GM23338 (cell line): ENCODE data around the gene AFAP1L2. TPM values are rescaled to one million over a fixed set of nuclear protein-coding genes. Genes with fewer than 3 reads are reported as not detected.

Experiments used
- ATAC-seq: fragments of 200-7000 bp; cut with Tn5 transposase; 3 replicates; pipeline ENCODE4 v1.9.1; 2020
- DNase-seq: peaks from one replicate; pipeline ENCODE4 v3.0.0-alpha.2; 2015; ENCODE audit warnings: low spot score
- H2AFZ ChIP-seq: fragments of 200-600 bp; sonication (generic); 2 replicates; pipeline ENCODE4 v1.8.0; 2016; ENCODE audit warnings: antibody characterized with exemption, mild to moderate bottlenecking, moderate library complexity
- H3F3A ChIP-seq: fragments of 200-600 bp; sonication (generic); replicated peaks from 2 replicates; pipeline ENCODE4 v1.8.0; 2017; ENCODE audit warnings: antibody characterized with exemption, mixed run types, low read depth
- H3K27ac ChIP-seq: fragments of 200-600 bp; sonication (generic); 2 replicates; pipeline ENCODE4 v1.6.1; 2016; ENCODE audit warnings: low read depth
- H3K27me3 ChIP-seq: fragments of 200-600 bp; sonication (generic); 2 replicates; pipeline ENCODE4 v1.8.0; 2016; ENCODE audit warnings: mild to moderate bottlenecking, mixed run types, moderate library complexity; ENCODE audit not compliant: insufficient read depth
- H3K36me3 ChIP-seq: fragments of 200-600 bp; sonication (generic); 2 replicates; pipeline ENCODE4 v1.8.0; 2016; ENCODE audit warnings: mild to moderate bottlenecking; ENCODE audit not compliant: insufficient read depth
- H3K4me1 ChIP-seq: fragments of 200-600 bp; sonication (generic); 2 replicates; pipeline ENCODE4 v1.8.0; 2016; ENCODE audit warnings: mild to moderate bottlenecking, moderate library complexity; ENCODE audit not compliant: insufficient read depth
- H3K4me2 ChIP-seq: fragments of 200-600 bp; sonication (generic); 2 replicates; pipeline ENCODE4 v1.7.1; 2017; ENCODE audit warnings: mixed run types
- H3K4me3 ChIP-seq: fragments of 200-600 bp; sonication (generic); 2 replicates; pipeline ENCODE4 v1.6.1; 2016; ENCODE audit warnings: mixed run types
- H3K79me2 ChIP-seq: fragments of 200-600 bp; sonication (generic); replicated peaks from 2 replicates; pipeline ENCODE4 v1.8.0; 2017; ENCODE audit warnings: mild to moderate bottlenecking; ENCODE audit not compliant: insufficient read depth
- H3K9me2 ChIP-seq: fragments of 200-600 bp; sonication (generic); 2 replicates; pipeline ENCODE4 v1.8.0; 2017; ENCODE audit not compliant: insufficient read depth
- H4K20me1 ChIP-seq: fragments of 200-600 bp; sonication (generic); replicated peaks from 2 replicates; pipeline ENCODE4 v1.8.0; 2017; ENCODE audit warnings: mild to moderate bottlenecking; ENCODE audit not compliant: insufficient read depth
- H3K27ac Mint-ChIP-seq: 2 replicates; pipeline ENCODE4 v1.8.0; 2020; ENCODE audit warnings: inconsistent platforms, mild to moderate bottlenecking, moderate library complexity, mixed read lengths
- H3K27me3 Mint-ChIP-seq: 3 replicates; pipeline ENCODE4 v1.8.0; 2022; ENCODE audit warnings: low read depth, mild to moderate bottlenecking, moderate library complexity, mixed read lengths, inconsistent platforms; ENCODE audit not compliant: insufficient read depth, poor library complexity
- H3K36me3 Mint-ChIP-seq: 3 replicates; pipeline ENCODE4 v1.8.0; 2021; ENCODE audit warnings: low read depth, mild to moderate bottlenecking, inconsistent platforms, moderate library complexity, mixed read lengths
- H3K4me1 Mint-ChIP-seq: 3 replicates; pipeline ENCODE4 v1.8.0; 2020; ENCODE audit warnings: mild to moderate bottlenecking, inconsistent platforms, mixed read lengths
- H3K4me3 Mint-ChIP-seq: 3 replicates; pipeline ENCODE4 v1.8.0; 2021; ENCODE audit warnings: moderate library complexity, mild to moderate bottlenecking, inconsistent platforms, mixed read lengths
- H3K9me3 Mint-ChIP-seq: 3 replicates; pipeline ENCODE4 v1.8.0; 2020; ENCODE audit warnings: moderate library complexity, mild to moderate bottlenecking, inconsistent platforms, mixed read lengths
- EZH2 ChIP-seq: fragments of 200-600 bp; sonication (generic); IDR thresholded peaks from one replicate; pipeline ENCODE4 v1.8.0; 2017; ENCODE audit warnings: antibody characterized with exemption, mild to moderate bottlenecking, low read depth; ENCODE audit not compliant: unreplicated experiment
- ZNF331 ChIP-seq: fragments of 250-450 bp; sonication (Bioruptor Pico); IDR thresholded peaks from 2 replicates; pipeline ENCODE4 v1.5.0; 2020; ENCODE audit warnings: low read depth, mild to moderate bottlenecking, moderate library complexity
- ZNF462 ChIP-seq: fragments of 250-450 bp; sonication (Bioruptor Pico); IDR thresholded peaks from 2 replicates; pipeline ENCODE4 v1.5.0; 2020; ENCODE audit warnings: mild to moderate bottlenecking, moderate library complexity
- polyA plus RNA-seq: library from polyadenylated mRNA; unstranded; fragments of >200 nt; fragmentation: Nextera tagmentation; extraction: Ambion mirVana; gene quantifications from 2 replicates; pipeline ENCODE4 v1.2.1, GENCODE V29; 2016
- total RNA-seq: library from RNA; depleted of rRNA; stranded (reverse); fragments of >200 nt; shearing (Covaris generic); gene quantifications from 2 replicates; pipeline ENCODE4 v1.2.3, GENCODE V29; 2014
- TF ChIP-seq, protein P1 (sequence below), 2 experiments: fragments of 200-600 bp in 1 of 2; sonication (generic) in 1 of 2; conservative IDR thresholded peaks; 2 replicates each; pipeline versions ENCODE4 v1.5.1 to v1.6.1; 2016 to 2017; ENCODE audit warnings: antibody characterized with exemption in 2 of 2, low read depth in 2 of 2, mild to moderate bottlenecking in 2 of 2, moderate library complexity in 1 of 2

Gene AFAP1L2
- total and polyA plus RNA-seq, 2 experiments from 2014 or later, result 2.3 to 6.5 TPM

GRCh38 chr10:114367351-114368056, 36.8 kb downstream of the AFAP1L2 start (continued):
- TF ChIP-seq ZNF462 (CRISPR knock-in tag) (no peak), EZH2 (no peak), ZNF331 (no peak)
- TF ChIP-seq, protein P1, sequence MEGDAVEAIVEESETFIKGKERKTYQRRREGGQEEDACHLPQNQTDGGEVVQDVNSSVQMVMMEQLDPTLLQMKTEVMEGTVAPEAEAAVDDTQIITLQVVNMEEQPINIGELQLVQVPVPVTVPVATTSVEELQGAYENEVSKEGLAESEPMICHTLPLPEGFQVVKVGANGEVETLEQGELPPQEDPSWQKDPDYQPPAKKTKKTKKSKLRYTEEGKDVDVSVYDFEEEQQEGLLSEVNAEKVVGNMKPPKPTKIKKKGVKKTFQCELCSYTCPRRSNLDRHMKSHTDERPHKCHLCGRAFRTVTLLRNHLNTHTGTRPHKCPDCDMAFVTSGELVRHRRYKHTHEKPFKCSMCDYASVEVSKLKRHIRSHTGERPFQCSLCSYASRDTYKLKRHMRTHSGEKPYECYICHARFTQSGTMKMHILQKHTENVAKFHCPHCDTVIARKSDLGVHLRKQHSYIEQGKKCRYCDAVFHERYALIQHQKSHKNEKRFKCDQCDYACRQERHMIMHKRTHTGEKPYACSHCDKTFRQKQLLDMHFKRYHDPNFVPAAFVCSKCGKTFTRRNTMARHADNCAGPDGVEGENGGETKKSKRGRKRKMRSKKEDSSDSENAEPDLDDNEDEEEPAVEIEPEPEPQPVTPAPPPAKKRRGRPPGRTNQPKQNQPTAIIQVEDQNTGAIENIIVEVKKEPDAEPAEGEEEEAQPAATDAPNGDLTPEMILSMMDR (conservative IDR thresholded peaks at IDR 0.05; ENCODE audit: low read depth in 2 of 2), result no peak

- Histone ChIP-seq H3K4me3 (no peak overlapping the region), H3K27me3 (no peaks in the 10 kb centered on the region), H3K4me2 (no peak overlapping the region), H3K4me1 (no peaks in the 10 kb centered on the region), H4K20me1 (no peaks in the 10 kb centered on the region), H3K27ac (no peak overlapping the region), H3K36me3 (no peaks in the 10 kb centered on the region), H3K9me2 (peaks cover 4% of the 10 kb centered on the region; the same call in 1 of the 2 replicates), H3K79me2 (no peaks in the 10 kb centered on the region), H3F3A (no peaks in the 10 kb centered on the region), H2AFZ (no peak overlapping the region)
- no peak for TF ChIP-seq ZNF462 (CRISPR knock-in tag)
- ATAC-seq (no peak), DNase-seq (no peak)
- Mint-ChIP-seq H3K36me3 (no peaks in the 10 kb centered on the region), H3K4me1 (peaks cover 10% of the 10 kb centered on the region; the same call in 2 of the 3 replicates), H3K9me3 (no peaks in the 10 kb centered on the region), H3K4me3 (no peak overlapping the region), H3K27ac (no peak overlapping the region), H3K27me3 (peaks cover 2% of the 10 kb centered on the region)
These were observed 39.6 kb downstream of the AFAP1L2 start for GRCh38 chr10:114364726-114365125.
